ENCODE results near the gene DLG1. TPM values are rescaled to one million over a fixed set of nuclear protein-coding genes. Genes with fewer than 3 reads are reported as not detected.

The DLG1 gene
- total RNA-seq, 2 experiments from 2014 or later = 58.8 to 78.4 TPM

GRCh38 chr3:197011780-197012539 is 286.5 kb downstream of the DLG1 start:
- DNase-seq (no peak), ATAC-seq (no peak)
- no peaks in the 10 kb centered on the region for H3K9me3 Mint-ChIP-seq (ENCODE audit: low read depth)
- H3K4me3 Mint-ChIP-seq = no peak overlapping the region
- CTCF ChIA-PET = interaction anchor here (0.5 to 1.4 kb wide), 2 partner anchors 8 to 159 kb away, joined by 3 read pairs; no protein-coding TSS in a partner anchor
- no peak overlapping the region for H3K27ac Mint-ChIP-seq
- no peaks in the 10 kb centered on the region for H3K27me3 Mint-ChIP-seq
- H3K4me1 Mint-ChIP-seq = no peaks in the 10 kb centered on the region
- no peaks in the 10 kb centered on the region for H3K36me3 Mint-ChIP-seq (ENCODE audit: low read depth)
- intact Hi-C loops (cut with DNase I, micrococcal nuclease) = no loop called here
- POLR2A ChIA-PET = no interaction called here

DNA sequence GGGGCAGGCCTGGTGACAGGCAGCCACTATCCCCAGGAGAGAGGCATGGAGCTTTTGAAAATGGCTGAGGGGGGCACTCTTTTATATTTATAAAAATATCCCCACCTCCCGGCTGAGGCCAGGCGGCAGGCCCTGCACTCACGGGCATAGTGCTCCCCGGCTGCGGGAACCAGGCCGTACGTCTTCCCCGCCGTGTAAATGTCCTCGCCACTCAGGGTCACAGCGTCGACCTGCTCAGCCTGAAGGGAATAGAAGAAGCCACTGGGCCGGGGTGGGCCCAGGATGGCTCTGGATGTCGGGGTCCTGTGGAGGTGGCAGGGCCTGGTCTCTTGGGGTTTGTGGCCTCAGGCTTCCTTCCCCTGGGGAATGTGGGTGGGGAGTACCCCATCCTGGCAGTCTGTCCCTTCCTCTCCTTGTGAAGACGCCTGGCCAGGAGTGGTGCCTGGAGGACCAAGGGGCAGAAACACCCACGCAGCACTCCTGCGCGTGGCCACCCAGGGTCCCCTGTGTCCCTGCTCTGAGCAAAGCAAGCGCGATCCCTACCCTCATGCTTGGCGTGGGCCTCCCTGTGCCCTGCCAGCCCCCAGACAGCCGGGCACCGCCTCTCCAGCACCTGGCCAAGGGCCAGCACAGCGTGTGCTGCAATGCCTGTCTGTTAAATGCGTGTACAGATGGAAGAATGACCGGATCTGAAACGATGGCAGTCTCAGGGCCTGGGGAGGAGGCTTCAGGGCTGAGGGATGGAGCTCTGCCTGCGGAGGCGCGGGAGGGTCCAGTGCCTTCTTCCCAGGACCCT is 287.7 kb downstream of the DLG1 start:
- intact Hi-C loops (cut with DNase I, micrococcal nuclease) = no loop called here
- Mint-ChIP-seq H3K27ac (no peak overlapping the region), H3K36me3 (ENCODE audit: low read depth) (no peaks in the 10 kb centered on the region), H3K9me3 (ENCODE audit: low read depth) (no peaks in the 10 kb centered on the region), H3K4me1 (no peaks in the 10 kb centered on the region), H3K4me3 (no peak overlapping the region), H3K27me3 (no peaks in the 10 kb centered on the region)
- ATAC-seq (no peak), DNase-seq (no peak)
- ChIA-PET POLR2A (no interaction called here), CTCF (no interaction called here)

DNA sequence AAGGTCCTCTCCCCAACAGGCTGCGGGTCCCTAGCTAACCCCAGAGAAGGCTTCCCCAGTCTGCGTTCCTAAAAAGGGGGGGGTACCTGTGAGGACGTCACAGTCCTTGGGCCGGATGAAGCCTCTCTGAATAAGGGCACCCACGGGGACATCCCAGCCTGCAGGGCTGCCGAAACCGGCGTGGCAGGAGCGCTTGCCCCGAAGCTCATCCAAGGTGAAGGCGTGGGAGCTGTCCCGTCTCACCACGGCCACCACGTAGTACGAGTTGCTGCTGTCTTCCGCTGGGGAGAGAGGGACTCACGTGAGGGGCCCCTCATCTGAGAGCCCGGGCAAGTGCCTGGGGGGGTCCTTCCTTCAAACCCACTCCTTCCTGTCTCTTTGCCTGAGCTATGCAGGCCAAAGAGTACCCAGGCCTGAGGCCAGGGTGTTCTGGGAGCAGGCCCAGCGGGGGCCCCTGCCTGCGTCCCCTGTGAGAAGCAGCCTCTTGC is 288.8 kb downstream of the DLG1 start:
- intact Hi-C loops (cut with DNase I, micrococcal nuclease) = no loop called here

DNA sequence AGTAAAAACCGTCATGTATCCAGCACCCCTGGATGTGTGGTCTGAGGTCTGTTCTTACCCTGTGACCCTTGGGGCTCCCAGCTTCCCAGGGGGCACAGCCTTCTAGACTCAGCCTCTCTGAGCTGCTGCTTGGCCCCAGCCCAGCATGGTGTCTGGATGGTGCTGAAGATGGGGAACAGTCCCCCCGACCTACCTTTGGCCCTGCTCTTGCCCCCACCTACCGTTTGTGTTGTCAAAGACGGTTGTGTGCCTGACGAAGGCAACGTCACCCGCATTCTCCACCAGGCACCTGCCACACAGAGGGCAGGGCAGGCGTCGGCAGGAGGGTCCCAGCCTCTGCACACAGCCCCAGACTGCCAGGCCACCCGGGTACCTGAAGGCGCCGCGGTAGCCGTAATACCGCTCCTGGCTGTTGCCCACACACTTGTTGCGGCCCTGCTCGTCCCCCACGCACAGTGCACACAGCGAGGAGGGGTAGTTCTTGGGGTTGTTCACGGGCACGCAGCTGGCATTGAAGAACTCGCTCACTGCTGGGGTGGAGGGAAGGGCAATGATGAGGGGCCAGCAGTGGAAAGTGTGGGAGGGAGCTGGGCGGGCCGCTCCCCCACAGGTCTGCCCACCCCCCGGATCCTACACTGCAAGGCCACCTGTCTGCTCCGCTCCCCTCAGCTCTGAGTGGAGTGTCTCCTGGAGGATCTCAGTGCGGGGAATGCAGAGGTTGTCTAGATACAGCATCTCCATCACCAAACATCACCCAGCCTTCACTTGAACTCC is 289.8 kb downstream of the DLG1 start:
- peaks cover 7% of the 10 kb centered on the region for H3K4me1 Mint-ChIP-seq
- no peak for DNase-seq
- H3K27me3 Mint-ChIP-seq = no peaks in the 10 kb centered on the region
- H3K4me3 Mint-ChIP-seq = no peak overlapping the region
- CTCF ChIA-PET = no interaction called here
- intact Hi-C loops (cut with DNase I, micrococcal nuclease) = no loop called here
- POLR2A ChIA-PET = no interaction called here
- H3K27ac Mint-ChIP-seq = no peak overlapping the region
- no peaks in the 10 kb centered on the region for H3K36me3 Mint-ChIP-seq (ENCODE audit: low read depth)
- H3K9me3 Mint-ChIP-seq (ENCODE audit: low read depth) = no peaks in the 10 kb centered on the region
- ATAC-seq = no peak

More for the DNA sequence above, 288.8 kb downstream of the DLG1 start:
- Mint-ChIP-seq H3K27ac (no peak overlapping the region), H3K4me1 (peaks cover under 1% of the 10 kb centered on the region), H3K9me3 (ENCODE audit: low read depth) (no peaks in the 10 kb centered on the region), H3K27me3 (no peaks in the 10 kb centered on the region), H3K36me3 (ENCODE audit: low read depth) (no peaks in the 10 kb centered on the region), H3K4me3 (no peak overlapping the region)
- CTCF ChIA-PET = interaction anchor here (1.0 kb wide), 1 partner anchor 19 kb away, joined by 3 read pairs; no protein-coding TSS in a partner anchor
- ATAC-seq (no peak), DNase-seq (no peak)
- POLR2A ChIA-PET = no interaction called here

GRCh38 chr3:197007953-197008352 is 290.5 kb downstream of the DLG1 start:
- DNase-seq = no peak
- ChIA-PET CTCF (no interaction called here), POLR2A (no interaction called here)
- H3K4me3 Mint-ChIP-seq = no peak overlapping the region
- no peak overlapping the region for H3K27ac Mint-ChIP-seq
- ATAC-seq = no peak
- intact Hi-C loops (cut with DNase I, micrococcal nuclease) = no loop called here
- peaks cover 7% of the 10 kb centered on the region for H3K4me1 Mint-ChIP-seq
- no peaks in the 10 kb centered on the region for H3K27me3 Mint-ChIP-seq
- H3K36me3 Mint-ChIP-seq (ENCODE audit: low read depth) = no peaks in the 10 kb centered on the region
- H3K9me3 Mint-ChIP-seq (ENCODE audit: low read depth) = no peaks in the 10 kb centered on the region

DNA sequence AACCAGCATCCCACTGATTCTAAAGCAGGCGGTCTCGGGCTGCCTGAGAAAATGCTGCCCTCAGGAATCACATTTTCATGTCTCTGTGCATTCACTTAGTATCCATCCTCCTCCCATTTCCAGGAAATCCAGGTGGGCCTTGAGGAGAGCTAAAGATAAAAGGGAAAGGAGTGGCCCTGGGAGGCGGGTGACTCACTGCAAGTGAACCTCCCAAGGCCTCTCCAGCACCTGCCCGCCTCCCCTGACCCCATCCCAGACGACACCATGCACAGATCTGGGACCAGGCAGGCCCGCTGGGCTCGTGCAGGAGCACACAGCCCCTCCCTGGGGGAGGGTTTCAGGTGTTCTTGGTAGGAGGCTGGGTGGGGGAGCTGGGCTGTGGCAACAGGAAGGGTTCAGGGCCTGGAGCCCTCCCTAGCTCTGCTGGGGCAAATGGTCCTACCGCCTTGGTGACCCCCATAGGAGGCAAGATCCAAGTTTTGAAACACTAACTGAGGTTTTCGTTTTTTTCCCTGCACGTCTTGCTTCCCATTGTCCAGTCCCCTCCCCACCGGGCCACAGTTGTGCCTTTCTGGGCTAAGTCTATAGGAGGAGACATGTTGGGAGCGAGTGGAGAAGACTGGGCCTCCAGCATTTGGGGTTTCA is 291.0 kb downstream of the DLG1 start:
- Mint-ChIP-seq H3K36me3 (ENCODE audit: low read depth) (no peaks in the 10 kb centered on the region), H3K4me1 (peaks cover 7% of the 10 kb centered on the region), H3K9me3 (ENCODE audit: low read depth) (no peaks in the 10 kb centered on the region), H3K4me3 (no peak overlapping the region), H3K27me3 (no peaks in the 10 kb centered on the region), H3K27ac (no peak overlapping the region)
- intact Hi-C loops (cut with DNase I, micrococcal nuclease) = no loop called here
- no peak for ATAC-seq
- DNase-seq = no peak
- POLR2A ChIA-PET = no interaction called here
- CTCF ChIA-PET = interaction anchor here (1.2 kb wide), 1 partner anchor 22 kb away, joined by 4 read pairs; the partner anchor contains the start of gene MELTF

GRCh38 chr3:197006860-197007259 is 291.6 kb downstream of the DLG1 start:
- Mint-ChIP-seq H3K4me1 (peaks cover 7% of the 10 kb centered on the region), H3K27ac (no peak overlapping the region), H3K36me3 (ENCODE audit: low read depth) (no peaks in the 10 kb centered on the region), H3K9me3 (ENCODE audit: low read depth) (no peaks in the 10 kb centered on the region), H3K27me3 (no peaks in the 10 kb centered on the region), H3K4me3 (no peak overlapping the region)
- no peak for DNase-seq
- CTCF ChIA-PET = interaction anchor here (0.6 to 1.2 kb wide), 2 partner anchors 22 to 249 kb away, joined by 3 to 4 read pairs; partner anchors contain the start of gene MELTF
- no peak for ATAC-seq
- POLR2A ChIA-PET = no interaction called here
- intact Hi-C loops (cut with DNase I, micrococcal nuclease) = no loop called here

- intact Hi-C loops (cut with DNase I, micrococcal nuclease) = no loop called here
- no peaks in the 10 kb centered on the region for H3K36me3 Mint-ChIP-seq (ENCODE audit: low read depth)
- H3K4me1 Mint-ChIP-seq = peaks cover 9% of the 10 kb centered on the region
- ChIA-PET CTCF (interaction anchor here (0.6 to 1.2 kb wide), 2 partner anchors 23 to 249 kb away, joined by 3 to 4 read pairs; partner anchors contain the start of gene MELTF), POLR2A (no interaction called here)
- H3K9me3 Mint-ChIP-seq (ENCODE audit: low read depth) = no peaks in the 10 kb centered on the region
- H3K4me3 Mint-ChIP-seq = no peak overlapping the region
- DNase-seq (no peak), ATAC-seq (no peak)
- no peaks in the 10 kb centered on the region for H3K27me3 Mint-ChIP-seq
- H3K27ac Mint-ChIP-seq = no peak overlapping the region
These were observed 292.0 kb downstream of the DLG1 start for GRCh38 chr3:197006446-197006845.

- POLR2A ChIA-PET = interaction anchor here (1.3 kb wide), 1 partner anchor 294 kb away, joined by 4 read pairs; the partner anchor contains the start of gene DLG1
These were observed 294.7 kb downstream of the DLG1 start for GRCh38 chr3:197003461-197004385.

More at GRCh38 chr3:197003461-197004385, 294.7 kb downstream of the DLG1 start:
- intact Hi-C loops (cut with DNase I, micrococcal nuclease) = loop anchor here in 1 of 2 experiments (1.0 to 2.0 kb wide), 5 partner anchors 26 to 551 kb away; partner anchors contain the start of genes DLG1, MELTF and PIGZ
- Mint-ChIP-seq H3K36me3 (ENCODE audit: low read depth) (no peaks in the 10 kb centered on the region), H3K4me1 (peaks cover 9% of the 10 kb centered on the region), H3K27me3 (no peaks in the 10 kb centered on the region), H3K9me3 (ENCODE audit: low read depth) (no peaks in the 10 kb centered on the region), H3K27ac (peak overlapping the region; percentile 77), H3K4me3 (peak overlapping the region; percentile 71)
- CTCF ChIA-PET = interaction anchor here (0.7 to 6.5 kb wide), 7 partner anchors 9 to 572 kb away, joined by 3 to 29 read pairs (median 3); partner anchors contain the start of gene MELTF
- peak; percentile 62 for DNase-seq
- ATAC-seq = peak; percentile 25

All from activated CD4-positive, alpha-beta T cell treated with anti-CD3 and anti-CD28 coated beads for 36 hours (primary cell).